ENCODE data around the gene KCTD12. TPM values are rescaled to one million over a fixed set of nuclear protein-coding genes. Genes with fewer than 3 reads are reported as not detected.

Gene KCTD12
- total RNA-seq, 2 donors from 2014 or later, result 30.3 to 58.4 TPM

DNA sequence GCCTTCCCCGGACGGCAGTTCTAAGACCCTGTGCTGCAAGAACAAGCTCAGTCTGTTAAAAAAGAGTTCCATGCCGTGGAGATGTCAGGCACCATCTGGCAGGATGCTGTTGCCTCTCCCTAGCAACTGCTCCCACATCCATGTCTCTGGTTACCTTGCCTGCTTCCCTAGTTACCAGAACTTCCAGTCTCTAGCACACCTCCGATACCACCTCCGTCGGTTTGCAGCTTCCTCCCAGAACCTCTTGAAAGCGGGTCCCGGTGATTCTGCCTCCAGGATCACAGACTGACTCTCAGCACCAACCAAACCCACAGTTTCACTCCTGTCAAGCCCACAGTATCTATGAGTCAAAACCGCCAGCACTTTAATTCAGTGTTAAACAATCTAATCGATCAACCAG lies 55.4 kb downstream of the KCTD12 start:
- Histone ChIP-seq H3K9ac (ENCODE audit: low read depth in 2 of 2, low read length in 2 of 2) (no peak overlapping the region), H3K4me1 (no peaks in the 10 kb centered on the region), H3K27me3 (no peaks in the 10 kb centered on the region), H3K27ac (no peak overlapping the region), H3K9me3 (no peaks in the 10 kb centered on the region), H3K4me3 (no peak overlapping the region), H3K36me3 (no peaks in the 10 kb centered on the region)
- intact Hi-C loops (cut with DNase I), result no loop called here
- TF ChIP-seq, protein P1, sequence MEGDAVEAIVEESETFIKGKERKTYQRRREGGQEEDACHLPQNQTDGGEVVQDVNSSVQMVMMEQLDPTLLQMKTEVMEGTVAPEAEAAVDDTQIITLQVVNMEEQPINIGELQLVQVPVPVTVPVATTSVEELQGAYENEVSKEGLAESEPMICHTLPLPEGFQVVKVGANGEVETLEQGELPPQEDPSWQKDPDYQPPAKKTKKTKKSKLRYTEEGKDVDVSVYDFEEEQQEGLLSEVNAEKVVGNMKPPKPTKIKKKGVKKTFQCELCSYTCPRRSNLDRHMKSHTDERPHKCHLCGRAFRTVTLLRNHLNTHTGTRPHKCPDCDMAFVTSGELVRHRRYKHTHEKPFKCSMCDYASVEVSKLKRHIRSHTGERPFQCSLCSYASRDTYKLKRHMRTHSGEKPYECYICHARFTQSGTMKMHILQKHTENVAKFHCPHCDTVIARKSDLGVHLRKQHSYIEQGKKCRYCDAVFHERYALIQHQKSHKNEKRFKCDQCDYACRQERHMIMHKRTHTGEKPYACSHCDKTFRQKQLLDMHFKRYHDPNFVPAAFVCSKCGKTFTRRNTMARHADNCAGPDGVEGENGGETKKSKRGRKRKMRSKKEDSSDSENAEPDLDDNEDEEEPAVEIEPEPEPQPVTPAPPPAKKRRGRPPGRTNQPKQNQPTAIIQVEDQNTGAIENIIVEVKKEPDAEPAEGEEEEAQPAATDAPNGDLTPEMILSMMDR (IDR thresholded peaks at IDR 0.05), result no peak
- DNase-seq, result no peak

Other genes starting within 250 kb of the KCTD12 start
- not detected for gene ACOD1, start 62.1 kb upstream of the KCTD12 start, total RNA-seq
- 10 to 100 TPM; 21.8 to 26.5 TPM for gene CLN5, start 105.7 kb upstream of the KCTD12 start, total RNA-seq
- gene FBXL3, start 140.8 kb upstream of the KCTD12 start, total RNA-seq, result 10 to 100 TPM; 27.9 to 52.9 TPM